ENCODE results near the gene TSPAN12.
"Not testable (repeated sequence)": the region's sequence is repeated elsewhere in the genome, so short reads cannot be mapped to it uniquely, and the experiment has no call there.

Gene TSPAN12

DNA sequence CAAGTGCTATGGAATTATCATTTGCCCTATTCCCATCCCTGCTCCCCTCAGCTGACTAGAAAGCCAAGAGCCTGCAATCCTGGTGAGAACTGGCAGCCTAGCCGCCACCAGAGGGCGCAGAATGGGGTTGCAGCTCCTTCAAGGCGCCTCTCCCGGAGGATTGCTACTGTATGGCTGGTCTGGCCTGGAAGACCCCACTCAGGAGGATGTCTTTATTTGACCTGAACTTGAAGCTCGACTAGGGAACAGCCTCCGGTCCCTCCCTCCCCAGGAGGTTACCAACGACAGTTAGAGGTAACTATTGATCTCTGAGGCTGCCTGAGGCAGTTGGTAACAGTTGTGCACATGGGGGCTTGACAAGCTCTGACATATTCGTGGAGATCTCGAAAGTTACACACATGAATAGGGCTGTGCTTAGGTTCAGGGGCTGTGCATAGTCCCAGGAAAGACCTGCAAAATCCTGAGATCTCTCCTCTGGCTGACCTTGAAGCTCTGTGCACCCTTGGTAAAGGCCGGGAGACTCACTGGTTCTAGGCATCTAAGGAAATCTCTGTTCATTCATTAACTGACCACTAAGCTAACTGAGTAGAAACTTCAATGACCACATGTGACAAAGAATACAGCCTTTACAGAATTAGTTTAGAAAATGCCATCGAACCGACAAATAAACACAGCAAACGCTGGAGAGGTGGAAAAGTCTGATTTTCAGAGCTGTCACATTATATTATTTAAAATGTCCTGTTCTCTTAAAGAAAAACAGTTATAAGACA lies 65.7 kb downstream of the TSPAN12 start:
- WGBS (ENCODE audit: insufficient coverage, insufficient read length) = no CpG with 5 or more reads among the region's 13 CpGs
- H3K9me3 ChIP-seq (ENCODE audit: control insufficient read depth, insufficient read depth, low read length) = no peaks in the 10 kb centered on the region
- H3K36me3 ChIP-seq (ENCODE audit: control insufficient read depth, insufficient read depth, low read length) = no peaks in the 10 kb centered on the region
- H3K27me3 ChIP-seq (ENCODE audit: control insufficient read depth, insufficient read depth, low read length) = no peaks in the 10 kb centered on the region
- no peaks in the 10 kb centered on the region for H3K4me1 ChIP-seq (ENCODE audit: control insufficient read depth, insufficient read depth, low read length)
- peak; percentile 87 for DNase-seq (ENCODE audit: low read depth, low spot score)
- no peak overlapping the region for H3K27ac ChIP-seq (ENCODE audit: low read length)
- no peak overlapping the region for H3K4me3 ChIP-seq (ENCODE audit: low read length)

DNA sequence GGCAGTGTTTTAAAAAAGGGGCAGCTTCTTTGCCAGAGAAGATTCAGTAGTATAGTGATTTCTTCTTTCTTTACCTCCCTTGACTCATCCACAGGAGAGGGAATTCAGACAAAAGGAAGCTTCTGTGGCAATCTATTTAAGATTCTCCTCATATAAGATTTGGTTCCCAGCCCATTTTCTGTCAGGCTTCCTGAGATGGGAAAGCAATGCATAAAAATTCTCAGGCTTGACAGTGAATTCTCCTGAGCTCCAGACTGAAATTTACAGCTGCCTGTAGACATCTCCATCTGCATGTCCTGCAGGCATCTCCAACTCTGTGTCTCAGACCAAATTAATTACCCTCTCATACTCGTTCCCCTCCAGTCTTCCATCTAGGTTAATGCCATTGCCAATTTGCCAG lies 72.8 kb downstream of the TSPAN12 start:
- no peak overlapping the region for H3K27ac ChIP-seq (ENCODE audit: low read length)
- DNase-seq (ENCODE audit: low read depth, low spot score) = no peak
- H3K36me3 ChIP-seq (ENCODE audit: control insufficient read depth, insufficient read depth, low read length) = no peaks in the 10 kb centered on the region
- WGBS (ENCODE audit: insufficient coverage, insufficient read length) = no CpG with 5 or more reads among the region's 1 CpG
- H3K27me3 ChIP-seq (ENCODE audit: control insufficient read depth, insufficient read depth, low read length) = no peaks in the 10 kb centered on the region
- H3K4me1 ChIP-seq (ENCODE audit: control insufficient read depth, insufficient read depth, low read length) = no peaks in the 10 kb centered on the region
- H3K9me3 ChIP-seq (ENCODE audit: control insufficient read depth, insufficient read depth, low read length) = no peaks in the 10 kb centered on the region
- H3K4me3 ChIP-seq (ENCODE audit: low read length) = no peak overlapping the region

GRCh38 chr7:120783721-120784120 lies 74.2 kb downstream of the TSPAN12 start:
- H3K4me3 ChIP-seq (ENCODE audit: low read length) = no peak overlapping the region
- no CpG with 5 or more reads among the region's 5 CpGs for WGBS (ENCODE audit: insufficient coverage, insufficient read length)
- no peaks in the 10 kb centered on the region for H3K4me1 ChIP-seq (ENCODE audit: control insufficient read depth, insufficient read depth, low read length)
- no peaks in the 10 kb centered on the region for H3K36me3 ChIP-seq (ENCODE audit: control insufficient read depth, insufficient read depth, low read length)
- no peak for DNase-seq (ENCODE audit: low read depth, low spot score)
- H3K27me3 ChIP-seq (ENCODE audit: control insufficient read depth, insufficient read depth, low read length) = no peaks in the 10 kb centered on the region
- no peaks in the 10 kb centered on the region for H3K9me3 ChIP-seq (ENCODE audit: control insufficient read depth, insufficient read depth, low read length)
- H3K27ac ChIP-seq (ENCODE audit: low read length) = no peak overlapping the region

GRCh38 chr7:120783273-120783672 lies 74.7 kb downstream of the TSPAN12 start:
- no peaks in the 10 kb centered on the region for H3K4me1 ChIP-seq (ENCODE audit: control insufficient read depth, insufficient read depth, low read length)
- H3K36me3 ChIP-seq (ENCODE audit: control insufficient read depth, insufficient read depth, low read length) = no peaks in the 10 kb centered on the region
- H3K9me3 ChIP-seq (ENCODE audit: control insufficient read depth, insufficient read depth, low read length) = no peaks in the 10 kb centered on the region
- no peak overlapping the region for H3K4me3 ChIP-seq (ENCODE audit: low read length)
- no peak overlapping the region for H3K27ac ChIP-seq (ENCODE audit: low read length)
- DNase-seq (ENCODE audit: low read depth, low spot score) = no peak
- no peaks in the 10 kb centered on the region for H3K27me3 ChIP-seq (ENCODE audit: control insufficient read depth, insufficient read depth, low read length)
- no CpG with 5 or more reads among the region's 6 CpGs for WGBS (ENCODE audit: insufficient coverage, insufficient read length)

- H3K36me3 ChIP-seq (ENCODE audit: control insufficient read depth, insufficient read depth, low read length); H3K27ac ChIP-seq (ENCODE audit: low read length); DNase-seq (ENCODE audit: low read depth, low spot score); H3K4me1 ChIP-seq (ENCODE audit: control insufficient read depth, insufficient read depth, low read length); H3K9me3 ChIP-seq (ENCODE audit: control insufficient read depth, insufficient read depth, low read length); H3K4me3 ChIP-seq (ENCODE audit: low read length); H3K27me3 ChIP-seq (ENCODE audit: control insufficient read depth, insufficient read depth, low read length): not testable (repeated sequence)
- no CpG with 5 or more reads among the region's 10 CpGs for WGBS (ENCODE audit: insufficient coverage, insufficient read length)
These were observed 76.0 kb downstream of the TSPAN12 start for GRCh38 chr7:120781924-120782323.

DNA sequence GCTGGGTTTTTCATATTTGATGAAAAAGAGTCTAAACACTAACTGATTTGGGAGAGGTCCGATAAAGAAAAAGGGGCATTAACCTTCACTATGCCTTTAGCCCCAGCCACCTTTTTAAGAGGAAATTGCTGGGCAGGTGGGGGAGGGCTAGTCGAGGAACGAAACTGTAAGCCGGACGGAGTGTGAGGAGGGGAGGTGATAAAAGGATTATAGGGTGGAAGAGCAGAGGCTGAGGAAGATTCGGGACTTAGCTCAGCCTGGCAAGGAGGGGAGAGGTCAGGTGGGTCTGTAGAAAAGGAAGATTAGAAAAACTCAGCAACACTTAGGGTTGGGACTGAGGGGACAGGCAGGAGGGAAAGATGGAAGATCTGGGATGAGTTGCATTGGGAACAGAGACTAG lies 77.0 kb downstream of the TSPAN12 start:
- Histone ChIP-seq H3K27ac (ENCODE audit: low read length) (no peak overlapping the region), H3K27me3 (ENCODE audit: control insufficient read depth, insufficient read depth, low read length) (no peaks in the 10 kb centered on the region), H3K36me3 (ENCODE audit: control insufficient read depth, insufficient read depth, low read length) (no peaks in the 10 kb centered on the region), H3K4me3 (ENCODE audit: low read length) (no peak overlapping the region), H3K9me3 (ENCODE audit: control insufficient read depth, insufficient read depth, low read length) (no peaks in the 10 kb centered on the region), H3K4me1 (ENCODE audit: control insufficient read depth, insufficient read depth, low read length) (no peaks in the 10 kb centered on the region)
- DNase-seq (ENCODE audit: low read depth, low spot score) = no peak
- no CpG with 5 or more reads among the region's 6 CpGs for WGBS (ENCODE audit: insufficient coverage, insufficient read length)

- not testable (repeated sequence) for H3K4me1 ChIP-seq (ENCODE audit: control insufficient read depth, insufficient read depth, low read length); H3K27ac ChIP-seq (ENCODE audit: low read length); H3K9me3 ChIP-seq (ENCODE audit: control insufficient read depth, insufficient read depth, low read length); H3K27me3 ChIP-seq (ENCODE audit: control insufficient read depth, insufficient read depth, low read length); H3K36me3 ChIP-seq (ENCODE audit: control insufficient read depth, insufficient read depth, low read length); DNase-seq (ENCODE audit: low read depth, low spot score); H3K4me3 ChIP-seq (ENCODE audit: low read length)
- no CpG with 5 or more reads among the region's 7 CpGs for WGBS (ENCODE audit: insufficient coverage, insufficient read length)
These were observed 77.5 kb downstream of the TSPAN12 start for GRCh38 chr7:120780451-120780850.

DNA sequence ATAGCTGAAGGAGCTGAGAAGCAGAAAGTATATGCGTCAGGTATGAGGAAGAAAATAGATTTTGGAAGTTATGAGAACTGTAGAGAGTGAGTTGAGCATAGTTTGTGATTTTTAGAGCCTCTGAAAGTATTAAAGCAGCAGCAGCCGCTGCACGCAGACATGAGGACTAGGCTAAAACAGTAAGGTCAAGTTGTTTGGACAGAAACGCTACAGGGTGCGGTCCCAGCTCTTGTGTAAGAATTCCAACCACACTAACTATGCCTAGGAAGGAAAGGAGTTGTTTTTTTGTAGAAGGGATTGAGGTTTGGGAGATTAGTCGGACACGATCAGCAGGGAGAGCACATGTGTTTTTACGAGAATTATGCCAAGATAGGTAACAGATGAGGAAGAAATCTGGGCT lies 78.9 kb downstream of the TSPAN12 start:
- not testable (repeated sequence) for H3K36me3 ChIP-seq (ENCODE audit: control insufficient read depth, insufficient read depth, low read length); H3K9me3 ChIP-seq (ENCODE audit: control insufficient read depth, insufficient read depth, low read length); H3K27ac ChIP-seq (ENCODE audit: low read length); DNase-seq (ENCODE audit: low read depth, low spot score); H3K4me3 ChIP-seq (ENCODE audit: low read length); H3K27me3 ChIP-seq (ENCODE audit: control insufficient read depth, insufficient read depth, low read length); H3K4me1 ChIP-seq (ENCODE audit: control insufficient read depth, insufficient read depth, low read length)
- no CpG with 5 or more reads among the region's 8 CpGs for WGBS (ENCODE audit: insufficient coverage, insufficient read length)

GRCh38 chr7:120775755-120776154 lies 82.2 kb downstream of the TSPAN12 start:
- H3K4me3 ChIP-seq (ENCODE audit: low read length) = no peak overlapping the region
- no peaks in the 10 kb centered on the region for H3K36me3 ChIP-seq (ENCODE audit: control insufficient read depth, insufficient read depth, low read length)
- H3K27ac ChIP-seq (ENCODE audit: low read length) = no peak overlapping the region
- DNase-seq (ENCODE audit: low read depth, low spot score) = no peak
- H3K27me3 ChIP-seq (ENCODE audit: control insufficient read depth, insufficient read depth, low read length) = no peaks in the 10 kb centered on the region
- H3K4me1 ChIP-seq (ENCODE audit: control insufficient read depth, insufficient read depth, low read length) = no peaks in the 10 kb centered on the region
- H3K9me3 ChIP-seq (ENCODE audit: control insufficient read depth, insufficient read depth, low read length) = no peaks in the 10 kb centered on the region

GRCh38 chr7:120774481-120774880 lies 83.5 kb downstream of the TSPAN12 start:
- no peak for DNase-seq (ENCODE audit: low read depth, low spot score)
- Histone ChIP-seq H3K9me3 (ENCODE audit: control insufficient read depth, insufficient read depth, low read length) (no peaks in the 10 kb centered on the region), H3K4me3 (ENCODE audit: low read length) (no peak overlapping the region), H3K36me3 (ENCODE audit: control insufficient read depth, insufficient read depth, low read length) (no peaks in the 10 kb centered on the region), H3K4me1 (ENCODE audit: control insufficient read depth, insufficient read depth, low read length) (no peaks in the 10 kb centered on the region), H3K27ac (ENCODE audit: low read length) (no peak overlapping the region), H3K27me3 (ENCODE audit: control insufficient read depth, insufficient read depth, low read length) (no peaks in the 10 kb centered on the region)
- WGBS (ENCODE audit: insufficient coverage, insufficient read length) = no CpG with 5 or more reads among the region's 3 CpGs

DNA sequence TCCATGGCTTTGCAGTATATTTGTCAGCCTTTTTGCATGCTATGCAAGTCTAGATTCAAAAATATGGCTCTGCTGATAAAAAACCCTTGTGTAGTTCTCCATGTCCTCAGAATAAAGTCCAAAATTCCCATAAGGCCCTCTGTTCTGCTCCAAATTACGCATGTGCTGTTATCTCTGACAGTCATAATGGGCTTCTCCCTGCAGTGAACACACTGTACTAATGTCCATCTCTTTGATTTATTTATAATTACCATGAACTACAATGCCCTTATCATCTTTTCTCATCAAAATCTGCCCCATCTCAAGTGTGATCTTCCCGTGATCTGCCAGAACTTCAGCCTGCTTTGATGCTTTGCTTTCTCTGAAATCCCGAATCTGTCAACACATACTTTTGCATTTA lies 87.7 kb downstream of the TSPAN12 start:
- WGBS (ENCODE audit: insufficient coverage, insufficient read length) = no CpG with 5 or more reads among the region's 3 CpGs
- H3K36me3 ChIP-seq (ENCODE audit: control insufficient read depth, insufficient read depth, low read length) = no peaks in the 10 kb centered on the region
- H3K4me1 ChIP-seq (ENCODE audit: control insufficient read depth, insufficient read depth, low read length) = no peaks in the 10 kb centered on the region
- DNase-seq (ENCODE audit: low read depth, low spot score) = no peak
- H3K9me3 ChIP-seq (ENCODE audit: control insufficient read depth, insufficient read depth, low read length) = no peaks in the 10 kb centered on the region
- no peak overlapping the region for H3K27ac ChIP-seq (ENCODE audit: low read length)
- no peaks in the 10 kb centered on the region for H3K27me3 ChIP-seq (ENCODE audit: control insufficient read depth, insufficient read depth, low read length)
- H3K4me3 ChIP-seq (ENCODE audit: low read length) = no peak overlapping the region

All from iPS DF 6.9 (cell line).